EL (cell line): Measurements from ENCODE around the gene TM9SF1.
A peak's percentile ranks its signal among the peaks of the same experiment; 100 is the strongest.

ENCODE experiments used
- DNase-seq: peaks from one replicate; pipeline ENCODE4 v3.0.0-alpha.2; 2016

TM9SF1 gene

DNA sequence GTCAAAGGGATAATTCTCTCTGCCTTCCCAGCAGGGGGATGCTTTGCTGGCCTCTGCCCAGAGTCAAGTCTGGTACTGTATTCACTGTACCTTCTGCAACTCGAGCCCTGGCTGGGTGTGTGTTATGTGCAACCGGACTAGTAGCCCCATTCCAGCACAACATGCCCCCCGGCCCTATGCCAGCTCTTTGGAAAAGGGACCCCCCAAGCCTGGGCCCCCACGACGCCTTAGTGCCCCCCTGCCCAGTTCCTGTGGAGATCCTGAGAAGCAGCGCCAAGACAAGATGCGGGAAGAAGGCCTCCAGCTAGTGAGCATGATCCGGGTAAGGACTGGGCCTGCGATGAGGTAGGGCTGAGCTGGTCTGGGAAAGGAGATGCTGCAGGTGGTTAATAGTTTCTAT, 44.7 kb downstream of the TM9SF1 start:
- DNase-seq, result no peak

DNA sequence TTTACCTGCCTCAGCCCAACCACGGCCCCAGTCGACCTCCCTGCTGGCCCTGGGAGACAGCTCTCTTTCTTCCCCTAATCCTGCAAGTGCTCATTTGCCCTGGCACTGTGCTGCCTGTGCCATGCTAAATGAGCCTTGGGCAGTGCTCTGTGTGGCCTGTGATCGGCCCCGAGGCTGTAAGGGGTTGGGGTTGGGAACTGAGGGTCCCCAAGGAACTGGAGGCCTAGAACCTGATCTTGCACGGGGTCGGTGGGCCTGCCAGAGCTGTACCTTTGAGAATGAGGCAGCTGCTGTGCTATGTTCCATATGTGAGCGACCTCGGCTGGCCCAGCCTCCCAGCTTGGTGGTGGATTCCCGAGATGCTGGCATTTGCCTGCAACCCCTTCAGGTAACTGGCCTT, 45.2 kb downstream of the TM9SF1 start:
- no peak for DNase-seq

DNA sequence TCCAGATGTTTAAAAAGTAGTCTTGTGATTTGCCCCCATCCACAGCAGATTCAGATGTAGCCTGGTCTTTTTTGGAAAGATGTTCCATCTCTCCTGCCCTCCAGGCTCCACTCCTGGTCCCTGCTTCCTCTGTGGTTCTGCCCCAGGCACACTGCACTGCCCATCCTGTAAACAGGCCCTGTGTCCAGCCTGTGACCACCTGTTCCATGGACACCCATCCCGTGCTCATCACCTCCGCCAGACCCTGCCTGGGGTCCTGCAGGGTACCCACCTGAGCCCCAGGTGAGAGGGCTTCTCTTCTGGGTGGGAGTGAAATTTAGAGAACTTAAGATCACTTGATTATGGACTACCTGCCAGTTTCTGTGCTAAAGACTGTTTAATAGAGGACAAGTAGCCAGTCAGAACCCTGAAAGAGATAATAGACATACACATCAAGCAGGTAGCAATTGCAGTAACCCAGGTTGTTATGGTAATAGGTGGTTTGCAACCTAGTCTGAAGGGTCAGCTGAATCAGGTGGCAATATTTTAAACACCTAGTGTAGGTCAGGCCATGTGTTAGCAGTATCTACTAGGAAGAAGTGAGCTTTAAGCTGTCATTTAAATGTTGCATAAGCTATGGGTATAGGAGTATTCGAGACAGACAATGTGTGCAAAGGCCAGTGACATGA, 45.8 kb downstream of the TM9SF1 start:
- DNase-seq, result no peak

DNA sequence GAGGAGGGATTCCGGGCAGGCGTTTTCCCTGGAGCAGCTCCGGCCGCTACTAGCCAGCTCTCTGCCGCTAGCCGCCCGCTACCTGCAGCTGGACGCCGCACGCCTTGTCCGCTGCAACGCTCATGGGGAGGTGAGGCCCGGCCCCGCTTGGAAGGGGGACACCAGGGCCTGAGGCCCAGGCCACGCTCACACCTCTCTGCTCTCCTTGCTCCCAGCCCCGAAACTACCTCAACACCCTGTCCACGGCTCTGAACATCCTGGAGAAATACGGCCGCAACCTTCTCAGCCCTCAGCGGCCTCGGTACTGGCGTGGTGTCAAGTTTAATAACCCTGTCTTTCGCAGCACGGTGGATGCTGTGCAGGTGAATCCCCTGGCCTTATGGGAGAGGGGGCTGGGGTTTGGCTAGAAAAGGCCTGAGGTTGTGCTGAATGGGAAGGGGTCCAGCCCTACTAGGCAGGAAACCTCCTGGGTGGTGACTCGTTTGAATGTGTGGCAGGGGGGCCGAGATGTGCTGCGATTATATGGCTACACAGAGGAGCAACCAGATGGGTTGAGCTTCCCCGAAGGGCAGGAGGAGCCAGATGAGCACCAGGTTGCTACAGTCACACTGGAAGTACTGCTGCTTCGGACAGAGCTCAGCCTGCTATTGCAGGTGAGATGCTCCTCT, 47.3 kb downstream of the TM9SF1 start:
- DNase-seq, result no peak

DNA sequence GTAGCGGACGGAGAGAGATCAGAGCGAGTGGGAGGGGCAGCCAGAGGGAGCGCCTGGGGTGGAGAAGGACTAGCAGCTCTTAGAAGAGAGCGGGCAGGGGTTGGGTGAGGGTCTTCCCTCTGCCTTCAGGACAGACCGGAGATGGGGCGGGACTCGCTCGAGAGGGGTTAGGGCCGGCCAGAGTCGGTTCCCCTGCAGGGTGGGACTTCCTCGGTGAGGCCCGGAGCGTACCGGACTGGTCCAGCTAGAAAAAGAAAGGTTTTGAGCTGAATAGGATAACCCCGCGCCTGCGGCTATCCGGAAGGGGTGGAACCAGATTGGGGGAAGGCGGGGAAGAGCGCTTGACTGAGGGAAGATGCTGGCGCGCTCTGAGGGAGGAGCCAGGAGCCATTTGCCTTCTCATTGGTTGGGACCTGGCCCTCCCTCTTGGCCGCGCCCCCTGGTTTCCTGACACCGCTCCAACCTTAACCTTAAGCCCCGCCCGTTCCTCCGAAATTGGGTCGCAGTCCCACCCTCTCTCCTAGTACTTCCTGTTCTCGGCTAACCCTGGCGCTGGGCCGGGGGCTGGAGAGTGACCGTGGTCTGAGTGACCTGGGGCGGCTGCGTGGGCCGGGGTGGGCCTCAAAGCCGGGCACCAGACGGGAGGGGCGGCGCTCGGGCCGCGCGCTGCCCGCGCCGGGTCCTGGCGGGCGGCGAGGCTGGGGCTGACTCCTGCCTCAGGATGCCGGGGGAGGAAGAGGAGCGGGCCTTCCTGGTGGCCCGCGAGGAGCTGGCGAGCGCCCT, 48.1 kb downstream of the TM9SF1 start, which contains the start of gene RNF31:
RNF31 (plus strand) TSS at position 521 of the 783 bp plus-strand sequence; CDS start at position 722, 201 bp downstream.
- DNase-seq, result peak; percentile 99

DNA sequence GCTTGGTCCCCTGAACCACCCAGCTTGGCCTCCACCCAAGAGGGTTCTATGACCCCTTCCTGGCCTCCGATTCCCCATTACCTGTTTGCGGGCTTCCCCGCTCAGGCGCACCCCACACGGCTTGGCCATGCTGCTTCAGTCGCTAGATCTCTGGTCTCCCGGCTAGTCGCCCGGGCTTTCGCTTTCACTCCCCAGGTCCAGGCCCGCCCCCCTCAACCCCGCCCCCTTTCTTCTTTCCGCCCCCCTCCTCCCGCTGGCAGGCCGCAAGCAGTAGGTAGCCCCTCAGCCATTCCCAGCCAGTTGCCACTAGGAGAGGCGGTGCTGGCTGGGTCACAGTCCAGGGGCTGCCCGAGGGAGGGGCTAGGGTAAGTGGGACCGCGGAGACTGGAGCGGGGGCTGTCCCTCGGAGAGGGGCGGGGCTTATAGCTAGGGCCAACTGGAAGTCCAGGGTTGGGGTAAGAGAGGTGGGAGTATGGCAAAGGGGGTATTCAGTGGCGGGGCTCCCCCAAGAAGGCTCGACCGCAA, 48.7 kb downstream of the TM9SF1 start, which contains the start of gene PSME2:
PSME2 (minus strand) TSS at position 158 of the 525 bp plus-strand sequence; CDS start at position 129, 29 bp downstream.
- peak; percentile 99 for DNase-seq

DNA sequence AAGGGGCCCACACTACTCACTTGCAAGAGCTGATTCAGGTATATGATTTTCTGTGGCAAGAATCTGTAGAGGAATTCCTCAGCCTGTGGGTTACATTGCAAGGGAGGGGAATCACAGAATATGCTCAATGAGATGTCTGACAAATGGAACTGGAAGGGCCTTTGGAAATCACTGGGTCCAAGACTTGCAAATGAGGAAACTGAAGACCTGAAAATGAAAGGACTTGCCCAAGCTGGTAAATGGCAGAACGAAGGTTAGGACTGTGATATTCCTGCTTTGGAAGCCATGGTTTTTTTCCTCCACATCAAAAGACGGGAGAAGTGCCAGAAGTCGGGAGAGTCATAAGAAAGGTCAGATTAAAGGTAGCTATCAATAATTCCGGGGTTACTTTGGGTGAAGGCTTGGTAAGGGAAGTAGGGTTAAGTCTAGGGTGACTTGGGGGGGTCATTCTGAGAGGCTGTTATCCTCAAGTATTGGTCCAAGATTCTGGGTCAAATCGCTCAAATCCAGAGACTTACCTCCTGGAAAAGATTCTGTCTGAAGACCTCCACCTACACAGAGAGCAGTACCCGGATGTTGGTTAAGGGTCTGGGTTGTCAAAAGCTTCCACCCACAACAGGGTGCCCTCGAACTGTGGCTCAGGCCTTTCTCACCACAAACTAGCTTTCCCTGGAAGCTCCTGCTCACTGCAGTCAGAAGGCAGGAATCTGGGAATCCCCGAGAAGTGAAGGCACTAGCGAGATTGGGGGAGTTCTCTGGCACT, 49.4 kb downstream of the TM9SF1 start:
- no peak for DNase-seq

DNA sequence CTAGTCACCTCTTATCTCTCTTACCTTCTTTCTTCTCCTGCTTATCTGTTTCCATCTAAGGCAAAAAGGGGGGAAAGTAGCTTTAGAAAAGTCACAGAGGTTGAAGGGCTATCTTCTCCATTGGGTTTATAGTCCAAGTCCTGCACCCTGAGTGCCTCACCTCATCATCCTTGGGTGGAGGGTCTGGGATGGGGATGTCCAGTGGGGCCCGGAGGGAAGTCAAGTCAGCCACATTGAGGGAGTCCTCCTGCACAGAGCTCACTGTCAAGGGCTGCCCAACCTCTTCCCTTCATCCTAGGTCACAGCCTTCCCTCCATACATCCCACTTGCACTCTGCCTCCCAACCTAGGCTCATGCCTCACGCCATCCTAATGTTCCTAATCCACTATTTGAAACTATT, 50.0 kb downstream of the TM9SF1 start:
- DNase-seq, result no peak

DNA sequence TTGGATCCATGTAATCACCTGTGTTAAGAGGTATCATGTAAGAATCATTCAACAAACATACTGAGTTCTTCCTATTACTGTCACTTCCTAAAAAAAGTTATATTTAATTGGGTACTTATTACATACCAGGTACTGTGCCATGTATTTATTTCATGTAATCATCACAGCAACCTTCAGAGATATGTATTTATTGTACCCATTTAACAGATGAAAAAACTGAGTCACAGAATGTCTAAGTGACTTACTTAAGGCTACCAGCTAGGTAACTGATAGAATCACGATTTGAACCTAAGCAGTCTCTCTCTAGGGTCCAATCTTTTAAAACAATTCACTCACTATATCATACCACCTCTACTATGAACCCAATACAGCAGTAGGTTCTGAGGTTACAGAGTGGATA, 50.8 kb downstream of the TM9SF1 start:
- DNase-seq, result no peak

DNA sequence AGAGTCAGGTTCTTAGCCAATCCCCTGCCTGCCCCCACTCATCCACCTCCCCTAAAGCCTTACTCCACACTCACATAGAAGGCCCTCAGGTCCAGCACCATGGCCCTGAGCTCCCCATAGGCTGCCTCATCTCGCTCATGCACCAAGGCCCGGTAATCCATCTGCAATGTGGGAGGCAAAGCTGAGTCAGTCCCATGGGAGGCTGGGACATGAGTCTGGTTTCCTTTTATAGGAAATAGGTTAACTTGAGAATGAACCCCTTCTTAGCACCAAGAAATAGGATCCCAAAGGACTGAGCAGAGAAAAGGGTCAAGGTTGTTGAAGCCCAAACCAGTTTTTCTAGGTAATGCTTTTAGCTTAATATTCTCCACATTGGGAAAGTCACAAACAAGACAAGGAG, 51.7 kb downstream of the TM9SF1 start:
- DNase-seq, result peak; percentile 61

DNA sequence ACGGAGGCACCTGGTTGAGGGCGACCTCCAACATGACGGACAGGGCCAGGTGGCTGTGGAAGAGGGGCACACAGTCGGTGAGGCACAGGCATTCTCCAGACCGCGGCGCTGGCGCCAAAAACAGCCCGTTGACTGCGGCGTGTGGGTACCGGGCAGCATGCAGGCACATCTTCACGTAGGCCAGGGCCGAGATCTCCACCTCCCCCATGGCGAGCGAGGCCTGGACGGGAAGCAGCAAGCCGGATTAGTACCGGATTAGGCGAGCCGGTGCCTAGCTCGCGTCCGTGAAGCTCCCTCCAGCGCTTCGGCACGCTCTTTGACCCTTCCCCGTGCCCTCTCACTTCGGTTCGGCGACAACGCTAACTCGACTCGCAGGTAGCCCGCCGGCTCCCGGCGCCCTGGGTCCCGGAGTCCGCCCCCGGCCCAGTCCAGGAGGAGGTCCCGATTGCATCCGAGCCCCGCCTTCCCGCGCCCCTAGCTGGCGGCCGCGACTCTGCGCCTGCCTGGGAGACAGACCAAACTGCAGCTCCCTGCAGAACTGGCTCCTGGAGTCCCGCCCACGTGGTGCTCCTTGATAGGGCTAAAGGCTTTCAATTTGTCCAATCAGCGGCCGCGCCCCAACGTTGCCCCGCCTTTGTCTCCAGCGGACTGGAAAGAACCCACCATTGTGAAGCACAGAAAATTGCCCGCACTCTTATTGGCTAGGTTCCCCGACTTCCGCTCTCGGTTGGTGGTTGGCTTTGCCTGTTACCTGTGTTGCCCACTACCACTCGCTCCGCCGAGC, 54.0 kb downstream of the TM9SF1 start, which contains the start of gene EMC9:
EMC9 (minus strand) TSS at position 495 of the 784 bp plus-strand sequence; CDS start at position 208, 287 bp downstream.
- peak; percentile 100 for DNase-seq

DNA sequence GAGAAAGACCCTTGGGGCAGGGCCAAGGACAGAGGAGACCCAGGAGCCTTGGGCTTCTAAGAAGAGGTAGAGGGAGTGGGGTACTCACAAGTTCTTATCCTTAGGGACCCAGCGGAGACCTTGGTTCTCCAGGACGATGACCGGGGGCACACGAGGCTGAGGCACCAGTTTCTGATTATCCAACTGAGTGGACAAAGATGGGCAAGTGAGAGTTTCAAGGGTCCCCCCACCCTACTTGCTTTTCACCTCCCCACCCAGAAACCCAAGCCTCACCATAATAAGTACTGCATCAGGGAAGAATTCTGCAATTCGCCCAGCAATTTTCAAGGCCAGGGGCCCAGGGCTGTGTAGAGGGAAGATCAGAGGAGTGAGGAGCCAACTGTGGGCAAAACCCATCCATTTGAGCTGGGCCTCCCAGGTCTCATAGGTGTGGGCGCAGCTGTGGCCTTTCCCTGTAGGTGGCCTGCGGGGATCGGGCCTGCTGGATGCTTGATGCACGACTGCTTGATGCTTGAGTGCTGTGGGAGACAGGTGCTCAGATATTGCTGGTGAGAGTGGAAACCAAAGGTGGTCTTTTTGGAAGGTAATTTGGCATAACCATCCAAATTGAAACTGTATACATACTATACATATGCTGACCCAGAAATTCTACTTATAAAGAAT, 55.8 kb downstream of the TM9SF1 start:
- no peak for DNase-seq
